Endothelial cell of umbilical vein (primary cell): ENCODE measurements around the gene ANKRD44. TPM values are rescaled to one million over a fixed set of nuclear protein-coding genes. Genes with fewer than 3 reads are reported as not detected.

Experiments used
- BruUV-seq: library from RNA; stranded (reverse); fragments of 400-500 nt; replicated peaks from 2 replicates; lab custom pipeline; 2021; lab: Mats Ljungman, UMichigan
- CTCF ChIA-PET: fragments of 300-600, 350-600 bp; sonication (Branson Sonifier 250); formaldehyde crosslinking; loops from one replicate; lab custom pipeline; 2021; ENCODE audit warnings: antibody characterized with exemption, inconsistent platforms; lab: Charles Lee
- POLR2A ChIA-PET: fragments of 300-600, 350-600 bp; sonication (Branson Sonifier 250); formaldehyde crosslinking; loops from one replicate; lab custom pipeline; 2021; ENCODE audit warnings: antibody characterized with exemption, inconsistent platforms; lab: Charles Lee
- DNase-seq: peaks from one replicate; pipeline ENCODE4 v3.0.0-alpha.2; 2011; ENCODE audit warnings: low read depth, low spot score
- FAIRE-seq: peaks from 2 replicates; lab custom pipeline; 2011; peaks lifted over from hg19 to GRCh38; lab: Jason Lieb, UNC
- H2AFZ ChIP-seq: 2 replicates; pipeline ENCODE4 v1.6.0; 2012; ENCODE audit warnings: low read depth, low read length, control low read depth, inconsistent platforms
- H3K27ac ChIP-seq: 2 replicates; pipeline ENCODE4 v1.5.1; 2011; ENCODE audit warnings: low read depth, mild to moderate bottlenecking, control low read depth, low read length, moderate library complexity; ENCODE audit not compliant: insufficient read depth
- H3K27me3 ChIP-seq, 2 experiments: 2 replicates each; pipeline versions ENCODE4 v1.6.0 to v1.6.1; 2011; ENCODE audit warnings: low read length in 2 of 2, mixed read lengths in 1 of 2; ENCODE audit not compliant: control insufficient read depth in 2 of 2, insufficient read depth in 2 of 2
- H3K36me3 ChIP-seq, 2 experiments: 2 replicates in 1 of 2; 3 replicates in 1 of 2; pipeline ENCODE4 v1.5.1; 2011; ENCODE audit warnings: low read length in 2 of 2, mild to moderate bottlenecking in 1 of 2, moderate library complexity in 1 of 2; ENCODE audit not compliant: control insufficient read depth in 2 of 2, insufficient read depth in 2 of 2; ENCODE audit errors: extremely low read depth in 1 of 2
- H3K4me1 ChIP-seq: 3 replicates; pipeline ENCODE4 v1.5.1; 2011; ENCODE audit warnings: mild to moderate bottlenecking, low read length; ENCODE audit not compliant: control insufficient read depth, insufficient read depth; ENCODE audit errors: extremely low read depth
- H3K4me2 ChIP-seq: 2 replicates; pipeline ENCODE4 v1.6.1; 2011; ENCODE audit warnings: low read length, control low read depth, mixed read lengths; ENCODE audit not compliant: insufficient read depth
- H3K4me3 ChIP-seq, 3 experiments: fragments of 200-600 bp in 1 of 3; sonication (generic), shearing (Covaris generic) in 1 of 3; replicated peaks in 1 of 3; 2 replicates each; pipeline ENCODE4 v1.5.1; 2011 to 2016; ENCODE audit warnings: control low read depth in 3 of 3, low read length in 3 of 3, mild to moderate bottlenecking in 2 of 3, inconsistent platforms in 1 of 3, low read depth in 1 of 3, moderate library complexity in 1 of 3; ENCODE audit not compliant: insufficient read depth in 1 of 3
- H3K79me2 ChIP-seq: 2 replicates; pipeline ENCODE4 v1.6.0; 2012; ENCODE audit warnings: low read length, inconsistent platforms; ENCODE audit not compliant: control insufficient read depth, insufficient read depth
- H3K9ac ChIP-seq: replicated peaks from 2 replicates; pipeline ENCODE3; 2011; ENCODE audit warnings: low read length, control low read depth; ENCODE audit not compliant: insufficient read depth; ENCODE audit errors: extremely low read depth
- H3K9me1 ChIP-seq: replicated peaks from 3 replicates; pipeline ENCODE4 v1.6.0; 2011; ENCODE audit warnings: mild to moderate bottlenecking, low read length; ENCODE audit not compliant: control insufficient read depth, insufficient read depth; ENCODE audit errors: extremely low read depth
- H3K9me3 ChIP-seq: replicated peaks from 2 replicates; pipeline ENCODE4 v1.5.1; 2012; ENCODE audit warnings: low read length, inconsistent platforms; ENCODE audit not compliant: control insufficient read depth, insufficient read depth
- H4K20me1 ChIP-seq: replicated peaks from 2 replicates; pipeline ENCODE3; 2011; ENCODE audit warnings: mild to moderate bottlenecking, low read length; ENCODE audit not compliant: control insufficient read depth, insufficient read depth; ENCODE audit errors: extremely low read depth
- EZH2 ChIP-seq: IDR thresholded peaks from 2 replicates; pipeline ENCODE4 v1.6.1; 2012; ENCODE audit warnings: borderline replicate concordance, low read depth, mild to moderate bottlenecking, moderate library complexity, low read length, inconsistent platforms; ENCODE audit not compliant: severe bottlenecking
- JUN ChIP-seq: IDR thresholded peaks from 2 replicates; pipeline ENCODE4 v1.6.1; 2011; ENCODE audit warnings: borderline replicate concordance, low read depth; ENCODE audit not compliant: insufficient read length, insufficient read depth
- MYC ChIP-seq: IDR thresholded peaks from one replicate; pipeline ENCODE4 v1.6.1; 2011; ENCODE audit warnings: mild to moderate bottlenecking, low read depth, low read length
- POLR2A ChIP-seq: IDR thresholded peaks from 2 replicates; pipeline ENCODE4 v1.6.1; 2012; ENCODE audit warnings: low read depth, mild to moderate bottlenecking, control low read depth, low read length
- POLR2AphosphoS5 ChIP-seq: IDR thresholded peaks from 2 replicates; pipeline ENCODE4 v1.6.1; 2012; ENCODE audit warnings: low read depth, mild to moderate bottlenecking, control low read depth, low read length, moderate library complexity; ENCODE audit not compliant: insufficient read depth
- dilution Hi-C: fragments of 300-500 bp; cut with MboI; formaldehyde crosslinking; loops from one replicate; pipeline ENCODE4 v1.15.0; 2019; ENCODE audit warnings: low sequenced_read_pairs; ENCODE audit not compliant: extremely low pct_ligation_motif_present
- intact Hi-C: fragments of 100-400 bp; cut with micrococcal nuclease; formaldehyde crosslinking; loops from one replicate; pipeline ENCODE4 v1.10.0; 2022
- polyA plus RNA-seq, 4 experiments: library from polyadenylated mRNA; depleted of rRNA in 3 of 4; stranded (reverse) in 3 of 4; unstranded in 1 of 4; fragments of >200 nt; gene quantifications; 2 replicates each; pipeline versions ENCODE4 v1.2.1 to v1.2.3, GENCODE V29; 2011 to 2012; ENCODE audit warnings: missing spikeins in 1 of 4
- total RNA-seq: library from RNA; stranded (reverse); gene quantifications from 2 replicates; pipeline ENCODE4 v1.2.3, GENCODE V29; 2021
- TF ChIP-seq, protein P1 (sequence below), 2 donors: IDR thresholded peaks; 1 replicate in 1 of 2; 2 replicates in 1 of 2; pipeline ENCODE4 v1.5.1; 2011; ENCODE audit warnings: low read length in 2 of 2, mild to moderate bottlenecking in 2 of 2, moderate library complexity in 2 of 2, control low read depth in 1 of 2, inconsistent platforms in 1 of 2, low read depth in 1 of 2; ENCODE audit not compliant: insufficient read depth in 1 of 2; ENCODE audit errors: extremely low read depth in 1 of 2

ANKRD44 gene
- total and polyA plus RNA-seq, 2 donors (not counting 3 experiments of a cell fraction or from before 2014, with no cell fraction given), result 3.4 to 6.1 TPM

GRCh38 chr2:197121255-197121654, 189.3 kb downstream of the ANKRD44 start:
- H3K4me3 ChIP-seq, result no peak overlapping the region
- H3K9me1 ChIP-seq, result no peaks in the 10 kb centered on the region
- no TSS peak for BruUV-seq
- H3K4me1 ChIP-seq, result no peaks in the 10 kb centered on the region
- DNase-seq (no peak), FAIRE-seq (no peak)
- no peaks in the 10 kb centered on the region for H3K9me3 ChIP-seq
- no peaks in the 10 kb centered on the region for H3K27me3 ChIP-seq
- H3K4me2 ChIP-seq, result no peak overlapping the region
- H3K79me2 ChIP-seq, result no peaks in the 10 kb centered on the region
- dilution Hi-C loops (no loop called here), intact Hi-C loops (no loop called here)
- no peaks in the 10 kb centered on the region for H3K36me3 ChIP-seq
- ChIA-PET POLR2A (interaction anchor here (0.6 kb wide), 1 partner anchor 252 kb away, joined by 6 read pairs; no protein-coding TSS in a partner anchor), CTCF (interaction anchor here (1.1 to 13.9 kb wide), 7 partner anchors 7 to 257 kb away, joined by 3 to 267 read pairs (median 3); no protein-coding TSS in a partner anchor)
- H3K27ac ChIP-seq, result no peak overlapping the region
- H4K20me1 ChIP-seq, result no peaks in the 10 kb centered on the region
- no peak overlapping the region for H2AFZ ChIP-seq
- TF ChIP-seq POLR2A, result no peak
- TF ChIP-seq, protein P1, sequence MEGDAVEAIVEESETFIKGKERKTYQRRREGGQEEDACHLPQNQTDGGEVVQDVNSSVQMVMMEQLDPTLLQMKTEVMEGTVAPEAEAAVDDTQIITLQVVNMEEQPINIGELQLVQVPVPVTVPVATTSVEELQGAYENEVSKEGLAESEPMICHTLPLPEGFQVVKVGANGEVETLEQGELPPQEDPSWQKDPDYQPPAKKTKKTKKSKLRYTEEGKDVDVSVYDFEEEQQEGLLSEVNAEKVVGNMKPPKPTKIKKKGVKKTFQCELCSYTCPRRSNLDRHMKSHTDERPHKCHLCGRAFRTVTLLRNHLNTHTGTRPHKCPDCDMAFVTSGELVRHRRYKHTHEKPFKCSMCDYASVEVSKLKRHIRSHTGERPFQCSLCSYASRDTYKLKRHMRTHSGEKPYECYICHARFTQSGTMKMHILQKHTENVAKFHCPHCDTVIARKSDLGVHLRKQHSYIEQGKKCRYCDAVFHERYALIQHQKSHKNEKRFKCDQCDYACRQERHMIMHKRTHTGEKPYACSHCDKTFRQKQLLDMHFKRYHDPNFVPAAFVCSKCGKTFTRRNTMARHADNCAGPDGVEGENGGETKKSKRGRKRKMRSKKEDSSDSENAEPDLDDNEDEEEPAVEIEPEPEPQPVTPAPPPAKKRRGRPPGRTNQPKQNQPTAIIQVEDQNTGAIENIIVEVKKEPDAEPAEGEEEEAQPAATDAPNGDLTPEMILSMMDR (IDR thresholded peaks at IDR 0.05; ENCODE audit: extremely low read depth in 1 of 2, insufficient read depth in 1 of 2, low read depth in 1 of 2, low read length in 2 of 2), result no peak
- TF ChIP-seq JUN, result no peak
- no peak for TF ChIP-seq POLR2AphosphoS5
- no peak for TF ChIP-seq MYC
- TF ChIP-seq EZH2, result no peak
- no peak overlapping the region for H3K9ac ChIP-seq
